ENCODE measurements around the gene MKLN1. TPM values are rescaled to one million over a fixed set of nuclear protein-coding genes. Genes with fewer than 3 reads are reported as not detected.

The MKLN1 gene
- polyA plus RNA-seq, 1 of the 3 experiments (the other 2 are of a cell fraction), result 11.0 TPM

DNA sequence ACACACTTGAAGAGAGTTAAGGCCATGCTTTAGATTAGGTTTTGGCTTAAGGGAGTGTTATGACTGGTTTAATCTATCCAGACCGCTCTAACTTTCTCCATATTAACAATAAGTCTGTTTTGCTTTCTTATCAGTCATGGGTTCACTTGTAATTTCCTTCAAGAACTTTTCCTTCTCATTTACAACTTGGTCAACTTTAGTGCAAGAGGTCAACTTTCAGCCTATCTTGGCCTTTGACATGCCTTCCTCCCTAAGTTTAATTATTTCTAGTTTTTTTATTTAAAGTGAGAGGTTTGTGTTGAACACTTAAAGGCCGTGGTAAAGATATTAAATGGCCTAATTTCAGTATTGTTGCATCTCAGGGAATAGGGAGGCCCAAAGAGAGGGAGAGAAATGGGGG is 75.6 kb downstream of the MKLN1 start:
- no peak overlapping the region for H3K27ac ChIP-seq (ENCODE audit: low read depth in 2 of 2, low read length in 1 of 2)
- H3K9me3 ChIP-seq, result peaks cover 15% of the 10 kb centered on the region
- no peak overlapping the region for H3K4me2 ChIP-seq
- TF ChIP-seq RCOR1 (IDR thresholded peaks at IDR 0.05; ENCODE audit: low read length), result no peak
- no peak for TF ChIP-seq NRF1 (IDR thresholded peaks at IDR 0.05; ENCODE audit: low read depth, low read length)
- TF ChIP-seq, protein P1, sequence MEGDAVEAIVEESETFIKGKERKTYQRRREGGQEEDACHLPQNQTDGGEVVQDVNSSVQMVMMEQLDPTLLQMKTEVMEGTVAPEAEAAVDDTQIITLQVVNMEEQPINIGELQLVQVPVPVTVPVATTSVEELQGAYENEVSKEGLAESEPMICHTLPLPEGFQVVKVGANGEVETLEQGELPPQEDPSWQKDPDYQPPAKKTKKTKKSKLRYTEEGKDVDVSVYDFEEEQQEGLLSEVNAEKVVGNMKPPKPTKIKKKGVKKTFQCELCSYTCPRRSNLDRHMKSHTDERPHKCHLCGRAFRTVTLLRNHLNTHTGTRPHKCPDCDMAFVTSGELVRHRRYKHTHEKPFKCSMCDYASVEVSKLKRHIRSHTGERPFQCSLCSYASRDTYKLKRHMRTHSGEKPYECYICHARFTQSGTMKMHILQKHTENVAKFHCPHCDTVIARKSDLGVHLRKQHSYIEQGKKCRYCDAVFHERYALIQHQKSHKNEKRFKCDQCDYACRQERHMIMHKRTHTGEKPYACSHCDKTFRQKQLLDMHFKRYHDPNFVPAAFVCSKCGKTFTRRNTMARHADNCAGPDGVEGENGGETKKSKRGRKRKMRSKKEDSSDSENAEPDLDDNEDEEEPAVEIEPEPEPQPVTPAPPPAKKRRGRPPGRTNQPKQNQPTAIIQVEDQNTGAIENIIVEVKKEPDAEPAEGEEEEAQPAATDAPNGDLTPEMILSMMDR (IDR thresholded peaks at IDR 0.05), result no peak
- no peak for TF ChIP-seq EZH2phosphoT487 (IDR thresholded peaks at IDR 0.05; ENCODE audit: borderline replicate concordance, low read depth)
- TF ChIP-seq FOXM1 (IDR thresholded peaks at IDR 0.05; ENCODE audit: low read depth), result no peak
- no peak for TF ChIP-seq TAF1 (IDR thresholded peaks at IDR 0.05; ENCODE audit: borderline replicate concordance, low read depth, low read length)
- no peak for TF ChIP-seq RFX5 (IDR thresholded peaks at IDR 0.05; ENCODE audit: low read length)
- TF ChIP-seq GABPA (IDR thresholded peaks at IDR 0.05; ENCODE audit: low read depth), result no peak
- no peak for TF ChIP-seq NFIC (IDR thresholded peaks at IDR 0.05; ENCODE audit: borderline replicate concordance)
- TF ChIP-seq RAD21 (IDR thresholded peaks at IDR 0.05; ENCODE audit: low read length), result no peak
- TF ChIP-seq, protein P2, sequence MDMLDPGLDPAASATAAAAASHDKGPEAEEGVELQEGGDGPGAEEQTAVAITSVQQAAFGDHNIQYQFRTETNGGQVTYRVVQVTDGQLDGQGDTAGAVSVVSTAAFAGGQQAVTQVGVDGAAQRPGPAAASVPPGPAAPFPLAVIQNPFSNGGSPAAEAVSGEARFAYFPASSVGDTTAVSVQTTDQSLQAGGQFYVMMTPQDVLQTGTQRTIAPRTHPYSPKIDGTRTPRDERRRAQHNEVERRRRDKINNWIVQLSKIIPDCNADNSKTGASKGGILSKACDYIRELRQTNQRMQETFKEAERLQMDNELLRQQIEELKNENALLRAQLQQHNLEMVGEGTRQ (IDR thresholded peaks at IDR 0.05; ENCODE audit: borderline replicate concordance, low read depth, low read length), result no peak
- TF ChIP-seq MXI1 (IDR thresholded peaks at IDR 0.05; ENCODE audit: low read depth, low read length), result no peak
- no peak for TF ChIP-seq CHD2 (IDR thresholded peaks at IDR 0.05; ENCODE audit: low read length, partially characterized antibody)
- no peak for TF ChIP-seq YY1 (IDR thresholded peaks at IDR 0.05; ENCODE audit: low read depth)
- TF ChIP-seq JUND (IDR thresholded peaks at IDR 0.05), result no peak
- no peaks in the 10 kb centered on the region for H4K20me1 ChIP-seq (ENCODE audit: insufficient read depth)
- 96% methylated on average over 2 of the region's 2 CpGs for WGBS (ENCODE audit: low lambda C conversion rate)
- ChIA-PET POLR2A (no interaction called here), CTCF (no interaction called here)
- H3K9ac ChIP-seq, result no peak overlapping the region
- H3F3A ChIP-seq (replicated peaks; ENCODE audit: insufficient read depth), result peaks cover 18% of the 10 kb centered on the region
- H3K4me3 ChIP-seq (ENCODE audit: low read depth in 2 of 2, low read length in 1 of 2), result no peak overlapping the region
- H3K4me1 ChIP-seq (ENCODE audit: control insufficient read depth in 1 of 2, insufficient read depth in 2 of 2, low read depth in 1 of 2, low read length in 1 of 2), result no peaks in the 10 kb centered on the region; a peak in 1 of 4 replicates
- no peak for DNase-seq
- peaks cover 49 to 68% of the 10 kb centered on the region in 2 experiments for H3K36me3 ChIP-seq (replicated peaks in 1 of 2; ENCODE audit: control insufficient read depth in 1 of 2, insufficient read depth in 2 of 2, low read length in 1 of 2)
- H3K27me3 ChIP-seq (ENCODE audit: insufficient read depth), result no peaks in the 10 kb centered on the region
- H3K9me2 ChIP-seq, result no peaks in the 10 kb centered on the region
- H3K79me2 ChIP-seq (ENCODE audit: insufficient read depth), result peaks cover 51% of the 10 kb centered on the region
- no peak overlapping the region for H2AFZ ChIP-seq (ENCODE audit: low read depth)

DNA sequence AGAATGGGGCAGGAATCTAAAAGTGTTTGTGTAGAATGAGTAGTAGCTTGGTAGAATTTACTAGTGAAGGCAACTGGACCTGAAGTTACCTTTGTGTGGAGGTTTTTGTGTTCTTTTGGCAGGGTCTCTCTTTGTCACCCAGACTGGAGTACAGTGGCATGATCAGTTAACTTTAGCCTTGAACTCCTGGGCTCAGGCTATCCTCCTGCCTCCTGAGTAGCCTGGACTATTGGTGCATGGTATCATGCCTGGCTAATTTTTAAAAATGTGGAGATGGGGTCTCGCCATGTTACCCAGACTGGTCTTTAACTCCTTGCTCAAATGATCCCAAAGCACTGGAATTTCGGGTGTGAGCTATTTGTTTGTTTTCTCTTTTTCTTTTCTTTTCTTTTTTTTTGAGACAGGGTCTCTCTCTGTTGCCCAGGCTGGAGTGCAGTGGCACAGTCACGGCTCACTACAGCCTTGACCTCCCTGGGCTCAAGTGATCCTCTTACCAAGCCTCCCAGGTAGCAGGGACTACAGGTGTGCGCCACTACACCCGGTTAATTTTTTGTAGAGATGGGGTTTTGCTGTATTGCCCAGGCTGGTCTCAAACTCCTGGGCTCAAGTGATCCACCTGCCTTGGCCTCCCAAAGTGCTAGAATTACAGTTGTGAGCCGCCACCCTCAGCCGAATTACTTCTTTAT is 76.7 kb downstream of the MKLN1 start:
- H3K9me3 ChIP-seq, result peaks cover 15% of the 10 kb centered on the region
- H3K4me3 ChIP-seq (ENCODE audit: low read depth in 2 of 2, low read length in 1 of 2), result no peak overlapping the region
- H3K27ac ChIP-seq (ENCODE audit: low read depth in 2 of 2, low read length in 1 of 2), result no peak overlapping the region
- H3K9ac ChIP-seq, result no peak overlapping the region
- no peaks in the 10 kb centered on the region for H4K20me1 ChIP-seq (ENCODE audit: insufficient read depth)
- H3K9me2 ChIP-seq, result no peaks in the 10 kb centered on the region
- H3K27me3 ChIP-seq (ENCODE audit: insufficient read depth), result no peaks in the 10 kb centered on the region
- peaks cover 44 to 68% of the 10 kb centered on the region in 2 experiments for H3K36me3 ChIP-seq (replicated peaks in 1 of 2; ENCODE audit: control insufficient read depth in 1 of 2, insufficient read depth in 2 of 2, low read length in 1 of 2)
- no peak for DNase-seq
- no peak overlapping the region for H2AFZ ChIP-seq (ENCODE audit: low read depth)
- CTCF ChIA-PET, result interaction anchor here (1.4 to 1.6 kb wide), 2 partner anchors 11 to 364 kb away, joined by 3 to 4 read pairs; no protein-coding TSS in a partner anchor
- POLR2A ChIA-PET, result no interaction called here
- peaks cover 0 to 4% of the 10 kb centered on the region in 2 experiments; a peak in 2 of 4 replicates for H3K4me1 ChIP-seq (ENCODE audit: control insufficient read depth in 1 of 2, insufficient read depth in 2 of 2, low read depth in 1 of 2, low read length in 1 of 2)
- WGBS (ENCODE audit: low lambda C conversion rate), result 94% methylated on average over 7 of the region's 7 CpGs
- peaks cover 14% of the 10 kb centered on the region for H3F3A ChIP-seq (replicated peaks; ENCODE audit: insufficient read depth)
- no peak overlapping the region for H3K4me2 ChIP-seq
- H3K79me2 ChIP-seq (ENCODE audit: insufficient read depth), result peaks cover 53% of the 10 kb centered on the region
- TF ChIP-seq NRF1 (IDR thresholded peaks at IDR 0.05; ENCODE audit: low read depth, low read length) (no peak), SMC3 (IDR thresholded peaks at IDR 0.05; ENCODE audit: low read depth, low read length) (no peak), EZH2phosphoT487 (IDR thresholded peaks at IDR 0.05; ENCODE audit: borderline replicate concordance, low read depth) (no peak), YY1 (IDR thresholded peaks at IDR 0.05; ENCODE audit: low read depth) (no peak), TAF1 (IDR thresholded peaks at IDR 0.05; ENCODE audit: borderline replicate concordance, low read depth, low read length) (no peak), GATA2 (CRISPR knock-in tag; IDR thresholded peaks at IDR 0.05) (no peak), RFX5 (IDR thresholded peaks at IDR 0.05; ENCODE audit: low read length) (no peak), ELF1 (IDR thresholded peaks at IDR 0.05) (no peak), POLR2AphosphoS5 (IDR thresholded peaks at IDR 0.05; ENCODE audit: low read depth, low read length) (no peak)
- TF ChIP-seq, protein P1 (IDR thresholded peaks at IDR 0.05), result no peak

Measured in SK-N-SH (cell line).